ENCODE results near the gene DDX31. TPM values are rescaled to one million over a fixed set of nuclear protein-coding genes. Genes with fewer than 3 reads are reported as not detected.

DDX31 gene
- total RNA-seq, 1 donor from 2014 or later: 15.1 TPM

DNA sequence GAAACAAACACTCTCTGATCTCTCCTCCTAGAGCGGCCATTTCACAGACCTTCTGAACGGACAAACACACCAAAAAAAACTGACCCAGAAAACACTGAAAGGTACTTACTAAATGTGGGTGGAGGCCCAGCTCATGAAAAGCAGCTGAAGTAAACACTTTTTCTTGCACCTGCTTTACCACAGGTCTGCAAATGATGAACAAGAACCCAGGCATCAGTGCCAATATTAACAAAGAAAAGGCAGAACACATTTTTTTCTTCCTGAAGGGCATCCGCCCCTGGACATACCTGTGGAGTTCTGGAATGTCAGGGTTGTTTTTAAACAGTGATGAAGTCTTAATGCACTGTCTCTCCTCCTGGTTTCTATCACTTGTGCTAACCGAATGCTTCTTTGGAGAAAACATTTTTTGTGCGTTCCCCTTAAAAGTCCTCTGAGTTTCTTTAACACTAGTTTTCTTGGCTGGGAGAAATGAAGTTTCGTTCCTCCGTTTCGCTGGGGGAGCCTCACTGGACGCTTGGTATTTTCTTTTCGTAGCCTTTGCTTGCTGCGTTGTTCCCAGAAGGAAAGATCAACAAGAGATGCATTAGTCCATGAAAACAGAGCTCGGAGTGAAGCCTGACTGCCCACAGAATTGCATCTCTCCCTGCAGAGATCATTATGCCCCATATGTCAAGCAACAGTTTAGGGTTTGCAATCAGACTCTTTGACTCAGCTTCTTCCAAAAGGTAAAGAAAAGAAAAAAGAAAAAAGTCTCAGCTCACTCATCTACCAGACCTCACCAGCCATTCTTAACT lies 7.4 kb downstream of the DDX31 start:
- no peak overlapping the region for H3K4me3 ChIP-seq (ENCODE audit: low read depth, low read length)
- H3K36me3 ChIP-seq (ENCODE audit: control insufficient read depth, insufficient read depth, low read length): no peaks in the 10 kb centered on the region
- no peak for TF ChIP-seq CTCF (IDR thresholded peaks at IDR 0.05; ENCODE audit: insufficient read depth, low read length, poor library complexity, severe bottlenecking)
- no peaks in the 10 kb centered on the region for H3K27me3 ChIP-seq (ENCODE audit: control insufficient read depth, insufficient read depth, low read length)
- no peak for DNase-seq (ENCODE audit: low read depth)

- no peak for DNase-seq (ENCODE audit: low read depth)
- Histone ChIP-seq H3K36me3 (ENCODE audit: control insufficient read depth, insufficient read depth, low read length) (no peaks in the 10 kb centered on the region), H3K4me3 (ENCODE audit: low read depth, low read length) (no peak overlapping the region), H3K27me3 (ENCODE audit: control insufficient read depth, insufficient read depth, low read length) (no peaks in the 10 kb centered on the region)
- no peak for TF ChIP-seq CTCF (IDR thresholded peaks at IDR 0.05; ENCODE audit: insufficient read depth, low read length, poor library complexity, severe bottlenecking)
Observed at GRCh38 chr9:132656299-132656698, 13.5 kb downstream of the DDX31 start.

DNA sequence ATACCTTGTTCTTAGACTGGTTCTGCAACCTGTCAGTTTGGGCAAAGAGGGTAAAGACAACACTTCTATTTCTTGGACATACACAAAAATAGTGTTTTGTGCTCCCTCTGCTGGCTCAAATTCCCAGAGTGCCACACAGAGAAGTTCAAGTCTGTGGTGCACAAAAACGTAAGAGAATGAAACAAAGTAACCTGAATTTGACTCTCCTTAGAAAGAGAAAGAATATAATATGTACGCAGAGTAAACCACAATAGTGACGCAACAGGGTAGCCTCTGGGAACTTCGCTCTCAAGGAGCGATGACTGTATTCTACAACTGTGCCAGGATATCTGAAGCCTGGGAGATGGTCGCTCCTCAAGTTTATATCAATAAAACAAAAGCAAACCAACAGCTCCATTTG lies 18.5 kb downstream of the DDX31 start:
- Histone ChIP-seq H3K27me3 (ENCODE audit: control insufficient read depth, insufficient read depth, low read length) (no peaks in the 10 kb centered on the region), H3K36me3 (ENCODE audit: control insufficient read depth, insufficient read depth, low read length) (peaks cover 1% of the 10 kb centered on the region), H3K4me3 (ENCODE audit: low read depth, low read length) (no peak overlapping the region)
- DNase-seq (ENCODE audit: low read depth): no peak
- peak; percentile 53 for TF ChIP-seq CTCF (IDR thresholded peaks at IDR 0.05; ENCODE audit: insufficient read depth, low read length, poor library complexity, severe bottlenecking)

DNA sequence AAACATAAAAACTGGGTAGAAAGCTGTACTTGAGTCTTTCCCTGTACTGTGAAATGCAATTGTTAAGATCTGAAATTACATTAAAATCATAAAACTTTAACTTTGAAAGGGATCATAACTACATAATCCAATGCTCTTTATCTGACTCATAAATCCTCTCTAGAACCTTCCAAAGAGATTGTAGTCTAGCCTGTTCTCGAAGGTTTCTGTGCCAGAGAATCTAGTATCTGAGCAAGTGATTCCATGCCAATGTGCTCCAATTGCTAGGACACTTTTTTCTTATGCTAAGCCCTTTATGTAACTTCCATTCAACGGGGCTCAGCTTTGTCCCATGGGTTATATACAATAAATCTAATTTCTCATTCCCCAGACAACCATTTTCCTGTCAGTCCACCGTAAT lies 21.1 kb downstream of the DDX31 start:
- TF ChIP-seq CTCF (IDR thresholded peaks at IDR 0.05; ENCODE audit: insufficient read depth, low read length, poor library complexity, severe bottlenecking): no peak

DNA sequence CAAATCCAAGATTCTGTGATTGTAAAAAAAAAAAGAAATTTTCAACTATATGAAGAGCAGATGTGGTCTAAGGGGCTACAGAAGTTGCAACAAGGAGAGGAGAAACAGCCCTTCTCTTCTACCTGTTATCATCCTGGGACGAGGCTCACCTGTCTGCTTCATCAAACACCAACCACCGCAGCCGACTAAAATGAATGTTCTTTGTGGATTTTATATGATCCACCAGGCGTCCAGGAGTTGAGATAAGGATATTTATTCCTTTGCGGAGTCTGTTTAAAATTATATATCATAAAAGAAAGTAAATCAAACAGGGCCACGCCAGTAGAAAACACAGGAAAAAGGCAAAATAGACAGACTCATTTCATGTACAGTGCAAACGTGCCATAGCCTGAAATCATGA lies 21.5 kb downstream of the DDX31 start:
- no peak overlapping the region for H3K4me3 ChIP-seq (ENCODE audit: low read depth, low read length)
- TF ChIP-seq CTCF (IDR thresholded peaks at IDR 0.05; ENCODE audit: insufficient read depth, low read length, poor library complexity, severe bottlenecking): no peak

More for the DNA sequence above, 21.1 kb downstream of the DDX31 start:
- no peak for DNase-seq (ENCODE audit: low read depth)
- H3K36me3 ChIP-seq (ENCODE audit: control insufficient read depth, insufficient read depth, low read length): peaks cover 1% of the 10 kb centered on the region
- H3K27me3 ChIP-seq (ENCODE audit: control insufficient read depth, insufficient read depth, low read length): no peaks in the 10 kb centered on the region
- no peak overlapping the region for H3K4me3 ChIP-seq (ENCODE audit: low read depth, low read length)

DNA sequence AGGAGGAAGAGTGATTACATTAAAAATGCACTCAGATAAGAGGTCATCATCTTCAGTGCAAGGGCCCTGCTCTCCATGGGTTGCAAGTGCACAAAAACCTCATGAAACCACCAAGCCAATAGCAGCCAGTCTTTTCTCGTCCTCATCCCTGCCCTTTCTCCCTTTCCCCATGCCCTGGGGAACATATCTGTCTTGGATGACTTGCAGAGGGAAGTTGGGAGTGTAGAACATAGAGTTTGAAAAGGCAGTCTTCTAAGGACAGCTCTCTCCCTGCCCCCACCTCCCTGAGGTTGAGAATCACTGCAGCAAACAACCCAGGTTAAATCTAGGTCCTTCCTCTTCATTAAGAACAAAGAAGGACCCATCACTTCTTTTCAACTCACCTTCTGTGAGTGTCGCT lies 22.0 kb downstream of the DDX31 start:
- peaks cover 4% of the 10 kb centered on the region for H3K36me3 ChIP-seq (ENCODE audit: control insufficient read depth, insufficient read depth, low read length)
- no peak for TF ChIP-seq CTCF (IDR thresholded peaks at IDR 0.05; ENCODE audit: insufficient read depth, low read length, poor library complexity, severe bottlenecking)
- DNase-seq (ENCODE audit: low read depth): no peak
- no peak overlapping the region for H3K4me3 ChIP-seq (ENCODE audit: low read depth, low read length)
- no peaks in the 10 kb centered on the region for H3K27me3 ChIP-seq (ENCODE audit: control insufficient read depth, insufficient read depth, low read length)

More for the DNA sequence above, 21.5 kb downstream of the DDX31 start:
- no peak for DNase-seq (ENCODE audit: low read depth)
- Histone ChIP-seq H3K27me3 (ENCODE audit: control insufficient read depth, insufficient read depth, low read length) (no peaks in the 10 kb centered on the region), H3K36me3 (ENCODE audit: control insufficient read depth, insufficient read depth, low read length) (peaks cover 2% of the 10 kb centered on the region)

Data from kidney epithelial cell (primary cell).